ENCODE results near the gene ZNF184.

- TF ChIP-seq CTCF (IDR thresholded peaks at IDR 0.05) (no peak), ZFX (IDR thresholded peaks at IDR 0.05; ENCODE audit: borderline replicate concordance) (no peak)
These were observed 1.2 kb upstream of the ZNF184 start for GRCh38 chr6:27474172-27474465.
